Ramos (cell line): Measurements from ENCODE around the gene PDSS1.
"Not testable (repeated sequence)": the region's sequence is repeated elsewhere in the genome, so short reads cannot be mapped to it uniquely, and the experiment has no call there.

ENCODE experiments used
- in situ Hi-C: fragments of 300-500 bp; cut with MboI; formaldehyde crosslinking; loops from one replicate; pipeline ENCODE4 v1.14.3; 2022; ENCODE audit warnings: low sequenced_read_pairs; ENCODE audit not compliant: unreplicated experiment

The PDSS1 gene

DNA sequence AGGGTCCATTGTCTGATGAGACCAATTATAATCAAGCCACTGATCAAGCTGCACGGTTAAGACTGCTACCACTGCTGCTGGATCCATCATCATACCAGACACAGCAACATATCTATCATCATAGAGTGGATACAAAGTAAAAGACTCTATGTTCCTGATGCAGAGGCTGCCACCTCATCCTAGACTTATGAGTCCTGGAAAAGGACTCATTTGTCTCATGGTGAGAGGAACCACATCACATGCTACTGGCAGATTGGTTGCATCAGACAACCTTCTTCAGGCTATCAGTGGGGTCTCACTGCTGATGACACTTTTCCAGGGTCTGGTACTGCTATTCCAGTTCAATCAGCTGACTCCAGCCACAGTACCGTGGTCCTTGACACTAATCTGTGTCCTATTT is 84.3 kb downstream of the PDSS1 start:
- in situ Hi-C loops = no loop called here

GRCh38 chr10:26787362-26787761 is 89.9 kb downstream of the PDSS1 start:
- in situ Hi-C loops = no loop called here

GRCh38 chr10:26789779-26790178 is 92.3 kb downstream of the PDSS1 start:
- in situ Hi-C loops = not testable (repeated sequence)

DNA sequence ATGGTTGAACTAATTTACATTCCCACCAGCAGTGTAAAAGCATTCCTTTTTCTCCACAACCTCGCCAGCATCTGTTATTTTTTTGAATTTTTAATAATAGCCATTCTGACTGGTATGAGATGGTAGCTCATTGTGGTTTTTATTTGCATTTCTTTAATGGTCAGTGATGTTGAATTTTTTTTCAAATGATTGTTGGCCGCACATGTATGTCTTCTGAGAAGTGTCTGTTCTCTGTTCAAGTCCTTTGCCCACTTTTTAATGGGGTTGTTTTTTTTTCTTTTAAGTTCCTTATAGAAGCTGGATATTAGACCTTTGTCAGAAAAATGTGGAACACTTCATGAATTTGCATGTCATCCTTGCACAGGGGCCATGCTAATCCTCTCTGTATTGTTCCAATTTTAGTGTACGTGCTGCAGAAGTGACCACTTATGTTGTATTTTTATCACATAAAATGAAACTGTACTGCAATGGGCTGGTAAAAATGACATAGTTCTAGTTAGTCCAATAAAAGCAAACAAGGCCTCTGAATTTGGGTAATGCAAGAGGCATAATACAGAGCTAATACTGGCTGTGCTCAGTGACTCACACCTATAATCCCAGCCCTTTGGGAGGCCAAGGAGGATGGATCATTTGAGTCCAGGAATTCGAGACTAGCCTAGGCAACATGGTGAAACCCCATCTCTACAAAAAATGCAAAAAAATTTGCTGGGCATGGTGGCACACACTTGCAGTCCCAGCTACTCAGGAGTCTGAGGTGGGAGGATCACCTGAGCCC is 92.9 kb downstream of the PDSS1 start:
- in situ Hi-C loops = no loop called here

GRCh38 chr10:26792758-26793495 is 95.4 kb downstream of the PDSS1 start:
- in situ Hi-C loops = no loop called here
